ENCODE data around the gene NLRP7.
"Not testable (repeated sequence)": the region's sequence is repeated elsewhere in the genome, so short reads cannot be mapped to it uniquely, and the experiment has no call there.

- TF ChIP-seq POLR2A (IDR thresholded peaks at IDR 0.05; ENCODE audit: low read depth, low read length); CTCF (IDR thresholded peaks at IDR 0.05; ENCODE audit: extremely low read depth in 1 of 2, insufficient read depth in 1 of 2, low read depth in 1 of 2, low read length in 2 of 2); MAX (IDR thresholded peaks at IDR 0.05; ENCODE audit: insufficient read depth, insufficient read length); POLR2AphosphoS5 (IDR thresholded peaks at IDR 0.05; ENCODE audit: insufficient read depth, low read depth, low read length); FOS (IDR thresholded peaks at IDR 0.05; ENCODE audit: borderline replicate concordance, insufficient read depth, low read length); JUN (IDR thresholded peaks at IDR 0.05; ENCODE audit: borderline replicate concordance, insufficient read depth, insufficient read length, low read depth); MYC (IDR thresholded peaks at IDR 0.05; ENCODE audit: low read depth, low read length); EZH2 (IDR thresholded peaks at IDR 0.05; ENCODE audit: borderline replicate concordance, low read depth, low read length, severe bottlenecking): not testable (repeated sequence)
These were observed 17.7 kb upstream of the NLRP7 start for GRCh38 chr19:54965055-54965454.
